Measurements from ENCODE around the gene CHST11. TPM values are rescaled to one million over a fixed set of nuclear protein-coding genes. Genes with fewer than 3 reads are reported as not detected.
"Not testable (repeated sequence)": the region's sequence is repeated elsewhere in the genome, so short reads cannot be mapped to it uniquely, and the experiment has no call there.

Gene CHST11
- polyA plus RNA-seq, 1 donor, result 8.0 TPM

DNA sequence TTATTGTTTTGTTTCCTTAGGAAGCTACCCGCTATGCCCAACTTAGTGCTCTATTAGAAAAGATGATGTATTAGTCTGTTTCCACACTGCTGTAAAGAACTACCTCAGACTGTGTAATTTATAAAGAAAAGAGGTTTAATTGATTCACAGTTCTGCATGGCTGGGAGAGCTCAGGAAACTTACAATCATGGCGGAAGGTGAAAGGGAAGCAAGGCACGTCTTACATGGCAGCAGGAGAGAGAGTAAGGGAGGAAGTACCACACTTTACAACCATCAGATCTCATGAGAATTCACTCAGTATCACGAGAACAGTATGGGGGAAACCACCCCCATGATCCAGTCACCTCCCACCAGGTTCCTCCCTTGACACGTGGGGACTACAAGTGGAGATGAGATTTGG, 70.9 kb downstream of the CHST11 start:
- DNase-seq, result not testable (repeated sequence)

DNA sequence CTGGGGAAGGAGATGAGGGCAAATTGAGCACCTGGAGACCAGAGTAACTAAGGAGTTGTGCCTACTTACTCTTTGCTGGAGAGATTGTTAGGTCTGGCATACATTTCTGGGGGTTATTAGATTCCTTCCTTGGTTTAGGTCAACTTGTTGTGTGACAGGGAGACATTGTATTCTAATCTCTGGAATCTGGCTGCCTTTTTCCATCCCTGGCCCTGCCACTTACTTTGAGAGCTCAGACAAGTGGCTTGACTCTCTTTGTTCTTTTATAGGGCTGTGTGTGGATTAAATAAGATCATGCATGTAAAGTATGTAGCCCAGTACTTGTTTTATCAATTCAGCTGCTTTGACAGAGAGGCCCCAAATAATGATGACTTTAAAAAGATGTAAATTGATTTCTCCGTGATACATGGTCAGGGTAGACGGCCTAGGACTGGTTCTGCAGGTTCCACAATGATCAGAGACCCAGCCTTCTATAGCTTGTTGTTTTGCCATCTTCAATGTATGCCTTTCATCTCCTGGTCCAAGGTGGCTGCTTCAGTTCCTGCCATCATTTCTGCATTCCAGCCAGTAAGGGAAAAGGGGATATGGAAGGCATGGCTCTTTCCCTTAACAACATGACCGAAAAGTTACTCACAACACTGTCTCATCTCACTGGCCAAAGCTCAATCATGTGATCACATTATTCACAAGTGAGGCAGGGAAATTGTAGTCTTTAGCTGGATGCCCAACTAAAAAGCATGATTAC, 72.6 kb downstream of the CHST11 start:
- no peak for DNase-seq

DNA sequence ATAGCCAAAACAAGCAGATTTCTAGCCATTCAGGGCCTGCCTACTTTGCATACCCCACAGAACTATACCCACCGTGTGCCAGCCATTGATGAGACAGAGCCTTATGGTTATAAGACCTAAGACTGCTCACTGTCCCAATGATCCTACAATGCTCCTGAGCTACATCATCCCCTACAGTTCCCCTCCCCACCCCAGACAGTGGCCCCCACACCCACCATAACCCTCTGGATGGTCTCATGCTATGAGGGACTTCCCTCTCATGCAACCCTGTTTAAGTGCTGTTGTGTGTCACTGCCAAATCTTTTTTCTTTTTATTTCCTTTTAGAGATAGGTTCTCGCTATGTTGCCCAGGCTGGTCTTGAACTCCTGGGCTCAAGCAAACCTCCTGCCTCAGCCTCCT, 75.9 kb downstream of the CHST11 start:
- DNase-seq, result no peak

DNA sequence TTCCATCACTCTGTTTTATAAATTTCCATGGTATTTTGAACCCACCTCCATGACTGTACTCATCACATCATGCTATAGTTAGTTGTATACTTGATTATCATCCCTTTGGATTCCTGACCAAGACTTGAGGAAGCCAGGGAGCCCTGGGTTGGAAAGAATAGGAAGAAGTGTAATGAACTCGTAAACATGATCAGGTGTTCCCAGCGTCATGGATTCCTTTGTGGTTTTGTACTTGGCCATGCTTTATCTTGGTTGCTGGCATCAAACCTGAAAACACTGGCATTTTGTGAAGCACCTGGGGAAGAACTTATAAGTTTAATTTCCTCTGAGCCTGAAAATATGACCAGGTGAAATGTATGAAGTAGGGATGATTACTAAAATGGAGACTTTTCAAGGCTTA, 76.4 kb downstream of the CHST11 start:
- no peak for DNase-seq

DNA sequence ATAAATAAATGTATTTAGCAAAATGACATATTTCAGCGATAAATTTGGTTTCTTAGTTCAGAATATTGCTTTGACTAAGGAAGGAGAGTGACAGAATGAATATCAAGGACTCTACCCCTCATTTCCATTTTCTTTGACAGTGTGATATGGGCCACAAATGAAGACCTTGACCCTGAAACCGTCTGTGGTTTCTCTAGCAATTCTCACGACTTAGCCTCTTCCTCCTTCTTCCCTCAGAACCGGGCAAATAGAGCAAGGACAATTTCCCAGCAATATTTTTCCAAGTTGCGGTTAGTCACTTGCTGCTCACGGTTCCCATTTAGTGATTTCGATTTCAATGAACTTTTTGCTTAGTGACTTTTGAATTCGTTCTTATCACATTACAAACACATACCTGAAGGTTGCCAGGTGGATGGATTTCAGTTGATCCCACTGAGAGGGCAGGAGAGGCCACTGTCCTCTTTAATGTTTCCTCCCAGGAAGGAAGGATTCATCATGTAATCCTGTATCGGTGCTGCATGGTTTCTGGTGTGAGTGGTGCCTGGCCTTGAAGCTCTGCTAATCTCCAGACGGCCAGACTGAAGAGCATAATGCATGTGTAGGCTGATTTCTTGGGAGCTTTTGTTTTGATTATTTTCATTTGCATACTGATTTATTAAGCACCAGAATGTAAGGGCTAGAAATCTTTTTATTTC, 77.6 kb downstream of the CHST11 start:
- no peak for DNase-seq

DNA sequence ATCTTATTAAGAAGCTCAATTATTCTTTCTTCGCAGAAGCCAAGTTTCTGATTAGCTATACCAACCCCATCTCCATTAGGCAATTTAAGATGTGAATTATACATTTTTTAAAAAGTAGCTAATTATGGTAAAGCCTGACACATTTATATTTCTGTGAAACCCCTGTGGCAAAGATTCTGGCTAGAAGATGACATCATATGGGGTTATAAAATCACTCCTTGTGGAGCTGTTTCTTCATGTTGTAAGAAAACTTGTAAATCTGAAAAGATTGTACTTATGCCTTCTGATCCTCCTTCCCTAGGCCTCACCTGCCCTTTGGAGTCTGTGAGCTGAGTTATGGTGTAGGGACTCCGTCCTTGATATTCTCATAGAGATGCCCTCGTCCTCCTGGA, 78.1 kb downstream of the CHST11 start:
- no peak for DNase-seq

DNA sequence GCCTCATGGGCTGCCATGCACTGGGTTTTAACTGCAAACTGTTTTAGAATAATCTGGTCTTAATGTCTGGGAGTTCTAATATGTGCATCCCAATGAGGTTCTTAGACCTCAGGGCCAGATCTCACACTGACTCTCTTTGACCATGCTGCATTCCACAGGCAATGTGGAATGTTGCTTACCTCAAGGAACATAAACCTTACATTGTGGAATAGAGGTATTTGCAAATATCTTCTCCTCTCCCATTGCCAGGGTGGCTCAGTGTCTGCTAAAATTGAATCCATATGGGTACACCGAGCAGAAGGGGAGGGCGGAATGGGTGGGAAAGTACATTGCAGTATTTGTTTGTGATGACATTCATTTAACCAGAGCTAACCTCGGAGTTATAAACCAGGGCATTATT, 78.6 kb downstream of the CHST11 start:
- DNase-seq, result no peak

DNA sequence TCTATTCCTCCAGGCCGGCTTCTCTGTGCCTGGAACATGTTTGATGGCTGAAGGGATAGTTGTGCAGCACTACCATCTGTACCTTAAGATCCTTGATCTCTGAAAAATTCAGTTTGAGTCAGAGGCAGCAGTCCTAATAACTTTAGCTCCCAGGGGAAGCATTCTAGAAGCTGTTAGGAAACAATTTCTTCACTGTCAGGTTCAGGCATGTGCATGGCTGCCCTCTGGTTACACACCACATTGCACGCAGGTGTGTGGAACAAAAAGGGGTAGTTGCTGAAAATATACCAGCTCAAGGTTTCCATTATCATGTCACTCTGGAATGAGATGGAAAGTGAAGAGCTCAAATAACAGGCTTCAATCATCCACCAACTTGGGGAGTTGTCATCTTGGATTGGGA, 80.1 kb downstream of the CHST11 start:
- DNase-seq, result no peak

DNA sequence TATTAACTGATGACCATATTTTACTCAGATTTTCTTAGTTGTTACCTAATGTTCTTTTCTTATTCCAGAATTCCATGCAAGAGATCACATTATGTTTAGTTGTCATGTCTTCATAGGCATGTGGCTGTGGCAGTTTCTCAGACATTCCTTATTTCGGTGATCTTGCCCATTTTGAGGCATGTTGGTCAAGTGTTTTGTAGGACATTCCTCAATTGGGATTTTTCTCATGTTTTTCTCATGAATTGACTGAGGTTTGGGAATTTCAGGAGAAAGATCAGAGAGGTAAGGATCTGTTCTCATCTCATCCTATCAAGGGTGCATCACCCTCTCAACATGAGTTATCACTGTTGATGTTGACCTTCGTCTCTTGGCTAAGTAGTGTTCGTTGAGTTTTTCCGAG, 81.3 kb downstream of the CHST11 start:
- DNase-seq, result no peak

DNA sequence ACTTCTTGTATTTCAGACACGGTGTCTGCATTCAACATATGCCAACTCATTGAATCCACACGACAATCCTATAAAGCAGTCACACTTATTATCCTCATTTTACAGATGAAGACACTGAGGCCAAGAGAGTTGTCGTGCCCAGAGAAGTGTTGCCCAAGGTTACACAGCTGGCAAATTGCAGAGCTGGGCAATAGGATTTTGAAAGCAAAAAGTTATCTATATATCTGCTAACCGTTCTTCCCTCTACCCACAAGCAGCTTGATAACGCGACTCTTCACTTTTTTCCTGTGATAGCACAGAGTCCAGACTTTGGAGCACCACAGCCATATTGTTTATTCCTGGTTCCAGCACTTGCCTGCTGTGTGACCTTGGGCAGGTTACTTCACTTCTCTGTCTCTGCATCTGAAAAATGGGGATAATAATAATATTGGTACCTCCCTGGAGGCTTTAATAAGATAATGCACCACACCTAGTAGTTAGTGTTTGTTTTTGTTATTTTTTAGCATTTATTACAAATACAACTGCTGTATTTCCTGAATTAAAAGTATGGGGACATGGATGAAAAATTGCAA, 82.2 kb downstream of the CHST11 start:
- no peak for DNase-seq

DNA sequence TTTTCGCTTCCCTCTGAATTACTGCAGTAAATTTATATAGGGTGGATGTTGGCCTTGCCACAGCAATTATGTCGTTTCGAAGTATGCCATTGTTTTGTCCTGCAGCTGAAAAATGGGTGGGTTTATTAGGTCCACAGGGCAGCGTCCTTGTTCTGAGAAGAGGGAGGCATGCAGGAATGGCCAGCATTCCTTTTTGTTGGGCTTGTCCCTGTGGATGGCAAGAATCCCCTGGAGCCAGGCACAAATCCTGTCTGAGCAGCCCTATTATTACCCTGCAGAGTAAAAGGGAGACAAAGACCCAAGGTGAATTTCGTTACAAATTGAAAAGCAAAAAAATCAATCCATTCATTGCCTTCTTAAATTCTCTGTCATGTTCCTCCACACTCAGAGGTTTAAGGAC, 88.1 kb downstream of the CHST11 start:
- DNase-seq, result no peak

DNA sequence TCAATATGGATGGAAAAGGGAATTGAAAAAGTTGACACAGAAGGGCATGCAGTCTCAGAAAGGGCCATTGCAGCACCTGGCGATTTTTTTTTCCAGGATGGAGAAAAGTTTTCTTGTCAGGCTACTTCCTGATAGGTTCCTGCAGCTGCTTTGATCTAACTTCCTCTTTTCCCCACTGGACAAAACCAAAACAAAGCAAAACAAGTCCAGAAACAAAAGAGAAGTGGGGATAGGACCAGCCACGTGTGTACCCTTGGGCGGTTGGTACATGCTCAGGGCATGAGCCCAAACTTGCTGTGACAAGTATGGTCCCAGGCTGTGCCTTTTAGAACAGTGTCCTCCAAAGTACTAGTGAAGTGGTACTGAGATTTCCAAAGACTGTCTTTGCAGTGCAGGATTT, 89.8 kb downstream of the CHST11 start:
- no peak for DNase-seq

DNA sequence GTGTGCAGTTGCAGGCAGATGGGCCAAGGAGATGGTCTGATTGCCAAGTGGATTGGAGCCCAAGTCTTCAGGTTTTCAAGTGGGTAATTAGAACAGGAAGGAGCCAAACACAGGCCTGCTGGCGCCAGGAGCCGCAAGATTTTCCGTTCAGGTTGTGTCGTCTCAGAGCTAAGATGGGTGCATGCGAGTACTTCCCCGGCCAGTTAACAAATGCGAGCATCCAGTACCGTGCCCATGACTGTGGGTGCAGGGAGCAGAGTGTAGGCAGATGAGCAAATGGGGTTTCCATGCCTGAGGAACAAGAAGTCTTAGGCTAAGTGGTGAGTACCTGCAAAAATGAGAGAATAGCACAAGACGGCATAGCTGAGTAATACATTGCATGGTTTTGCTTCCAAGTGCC, 90.5 kb downstream of the CHST11 start:
- DNase-seq, result no peak

DNA sequence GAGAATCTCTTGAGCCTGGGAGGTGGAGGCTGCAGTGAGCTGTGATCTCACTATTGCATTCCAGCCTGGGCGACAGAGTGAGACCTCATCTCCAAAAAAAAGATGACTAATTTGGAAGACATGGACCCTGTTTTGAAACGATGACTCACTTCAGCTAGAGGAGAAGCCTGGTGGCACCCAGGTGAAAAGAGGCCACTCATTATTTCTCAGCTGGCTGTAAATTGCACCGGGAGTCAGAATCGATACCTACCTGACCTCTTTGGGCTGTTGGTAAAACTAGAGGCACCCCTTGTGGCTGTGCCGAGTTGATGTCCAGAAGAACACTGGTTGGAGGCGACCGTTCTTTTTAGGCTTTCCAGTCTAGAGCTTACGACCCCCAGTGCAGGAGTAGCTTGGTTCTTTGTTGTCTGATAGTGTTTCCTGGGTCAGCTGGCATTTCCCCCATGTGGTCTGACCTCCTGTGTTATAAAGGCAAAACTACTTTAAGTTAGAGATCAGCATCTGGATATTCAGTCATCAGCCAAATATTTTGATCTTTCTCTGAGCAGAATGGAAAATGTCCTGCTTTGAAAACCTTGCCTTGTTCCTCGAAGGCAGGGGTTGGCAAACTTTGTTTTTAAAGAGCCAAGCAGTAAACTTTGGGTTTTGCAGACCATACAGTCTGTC, 93.2 kb downstream of the CHST11 start:
- no peak for DNase-seq

DNA sequence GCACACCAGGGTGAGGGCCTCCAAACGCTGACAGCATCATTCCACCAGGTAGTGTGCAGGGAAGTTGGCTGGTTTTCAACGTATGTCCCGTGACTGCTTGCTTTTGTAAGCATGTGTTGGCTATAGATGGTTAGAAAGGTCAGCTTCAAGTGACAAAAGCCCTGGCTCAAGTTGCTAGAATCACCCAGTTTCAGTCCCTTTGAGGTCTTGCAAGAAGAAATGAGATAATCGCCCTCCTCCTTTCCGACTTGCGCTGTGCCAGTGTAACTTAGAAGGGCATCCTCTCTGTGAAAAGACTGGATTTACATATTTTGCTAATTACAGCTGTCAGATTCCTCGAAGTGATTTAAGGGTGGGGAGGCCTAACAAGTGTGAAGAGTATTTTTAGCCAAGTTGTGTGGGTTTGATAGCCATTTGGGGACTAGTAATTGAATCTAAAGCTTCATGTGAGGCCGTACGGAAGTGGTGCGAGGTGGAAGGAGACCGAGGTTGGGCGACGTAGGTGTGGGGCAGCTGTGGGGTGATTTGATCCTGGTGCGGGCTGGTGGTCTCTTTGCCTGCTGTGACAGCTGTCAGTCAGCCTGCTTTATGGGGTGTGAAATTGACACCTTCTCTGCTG, 94.7 kb downstream of the CHST11 start:
- no peak for DNase-seq

DNA sequence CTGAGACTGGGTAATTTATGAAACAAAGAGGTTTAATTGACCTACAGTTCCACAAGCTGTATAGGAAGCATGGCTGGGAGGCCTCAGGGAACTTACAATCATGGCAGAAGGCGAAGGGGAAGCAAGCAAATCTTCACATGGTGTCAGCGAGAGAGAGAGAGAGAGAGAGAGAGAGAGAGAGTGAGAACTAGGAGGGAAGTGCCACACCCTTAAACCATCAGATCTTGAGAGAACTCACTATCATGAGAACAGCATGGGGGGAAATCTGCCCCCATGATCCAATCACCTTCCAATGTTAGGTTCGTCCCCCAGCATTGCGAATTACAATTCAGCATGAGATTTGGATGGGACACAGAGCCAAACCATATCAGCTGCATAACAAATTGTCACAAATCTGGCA, 96.7 kb downstream of the CHST11 start:
- no peak for DNase-seq

DNA sequence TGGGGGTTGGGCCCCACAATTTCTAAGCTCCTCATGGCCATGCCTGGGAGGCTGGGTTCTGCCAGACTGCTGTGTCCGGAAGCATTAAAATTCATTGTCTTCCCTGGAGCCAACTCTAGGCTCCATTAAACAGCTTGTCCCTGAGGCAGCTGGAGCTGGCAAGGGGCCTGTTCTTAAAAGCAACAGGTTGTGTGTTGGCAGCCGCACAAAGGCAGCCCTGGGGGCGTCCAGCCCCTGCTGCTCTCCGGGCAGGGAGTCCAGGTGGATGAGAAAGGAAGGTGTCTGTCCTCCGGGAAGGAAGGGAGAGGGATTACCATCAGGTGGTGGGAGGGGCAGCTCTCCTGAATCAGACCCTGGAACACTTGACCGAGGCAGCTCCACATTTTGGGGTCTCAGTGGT, 98.9 kb downstream of the CHST11 start:
- no peak for DNase-seq

DNA sequence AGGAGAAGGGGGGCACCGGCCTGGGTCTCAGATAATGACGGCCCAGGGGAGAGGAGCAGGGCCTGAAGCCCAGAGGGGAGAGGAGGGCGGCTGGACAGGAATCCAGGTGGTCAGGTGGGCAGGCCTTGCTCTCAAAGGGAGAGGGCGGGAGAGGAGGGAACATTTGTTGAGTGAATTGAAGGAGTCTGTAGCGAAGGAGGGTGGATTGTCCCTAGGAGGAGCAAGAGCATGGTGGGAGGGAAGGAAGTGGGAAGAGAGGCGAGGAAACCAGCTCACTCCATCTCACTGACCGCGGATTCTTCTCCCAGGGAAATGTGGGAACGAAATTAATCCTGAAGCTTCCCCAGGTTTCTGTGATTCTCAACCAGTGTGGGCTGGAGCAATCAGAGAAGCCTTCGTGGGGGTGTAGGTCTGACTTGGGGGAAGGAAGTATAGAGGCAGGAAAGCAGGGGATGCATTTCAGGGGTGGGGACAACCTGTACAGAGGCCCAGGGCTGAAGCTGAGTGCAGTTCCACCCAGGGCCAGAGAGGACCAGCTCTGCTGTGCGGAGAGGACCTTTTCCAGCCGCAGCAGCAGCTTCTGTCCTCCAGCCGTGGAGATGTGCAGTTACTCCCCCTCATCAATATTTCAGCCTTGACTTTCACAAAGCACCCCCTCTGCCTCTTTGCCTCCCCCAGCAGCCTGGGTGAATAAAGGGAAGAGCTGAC, 100.9 kb downstream of the CHST11 start:
- no peak for DNase-seq

DNA sequence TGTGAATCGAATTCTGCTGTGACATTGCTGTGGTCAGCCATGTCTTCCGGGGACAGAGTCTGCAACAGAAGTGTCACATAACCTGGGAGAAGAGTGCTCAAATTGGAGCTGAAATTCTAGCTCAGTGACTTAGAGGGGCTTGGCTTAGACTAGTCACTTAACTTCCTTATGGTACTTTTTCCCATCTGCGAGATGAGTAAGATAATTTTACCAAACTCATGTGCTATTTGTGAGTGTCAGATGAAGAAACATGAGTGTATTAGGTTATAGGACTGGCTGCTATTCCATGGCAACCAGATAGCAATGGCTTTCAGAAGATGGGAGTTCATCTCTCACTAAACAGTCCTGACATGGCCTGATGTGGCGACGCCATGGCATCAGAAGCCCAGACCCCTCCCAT, 104.1 kb downstream of the CHST11 start:
- DNase-seq, result no peak

DNA sequence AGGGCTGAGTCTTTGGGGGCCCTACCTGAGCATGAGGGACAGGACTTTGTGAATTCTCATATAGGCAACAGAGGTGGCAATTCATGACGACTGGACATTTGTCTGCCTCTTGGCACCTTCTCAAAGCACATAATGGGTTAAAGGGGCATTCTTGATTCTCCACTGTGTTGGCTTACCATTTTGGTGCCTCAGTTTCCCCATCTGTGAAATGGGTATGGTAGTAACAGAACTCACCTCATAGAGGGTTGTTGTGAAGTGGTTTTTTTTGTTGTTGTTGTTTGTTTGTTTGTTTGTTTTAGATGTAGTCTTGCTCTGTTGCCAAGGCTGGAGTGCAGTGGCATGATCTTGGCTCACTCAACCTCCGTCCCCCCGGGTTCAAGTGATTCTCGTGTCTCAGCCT, 106.0 kb downstream of the CHST11 start:
- no peak for DNase-seq

DNA sequence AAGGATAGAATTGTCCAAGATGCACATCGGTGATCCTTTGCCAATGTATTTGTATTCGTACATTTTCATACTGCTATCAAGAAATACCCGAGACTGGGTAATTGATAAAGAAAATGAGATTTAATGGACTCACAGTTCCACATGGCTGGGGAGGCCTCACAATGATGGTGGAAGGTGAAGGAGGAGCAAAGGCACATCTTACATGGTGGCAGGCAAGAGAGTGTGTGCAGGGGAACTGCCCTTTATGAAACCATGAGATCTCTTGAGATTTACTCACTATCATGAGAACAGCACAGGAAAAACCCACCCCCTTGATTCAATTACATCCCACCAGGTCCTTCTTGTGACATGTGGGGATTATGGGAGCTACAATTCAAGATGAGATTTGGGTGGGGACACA, 107.9 kb downstream of the CHST11 start:
- DNase-seq, result not testable (repeated sequence)

DNA sequence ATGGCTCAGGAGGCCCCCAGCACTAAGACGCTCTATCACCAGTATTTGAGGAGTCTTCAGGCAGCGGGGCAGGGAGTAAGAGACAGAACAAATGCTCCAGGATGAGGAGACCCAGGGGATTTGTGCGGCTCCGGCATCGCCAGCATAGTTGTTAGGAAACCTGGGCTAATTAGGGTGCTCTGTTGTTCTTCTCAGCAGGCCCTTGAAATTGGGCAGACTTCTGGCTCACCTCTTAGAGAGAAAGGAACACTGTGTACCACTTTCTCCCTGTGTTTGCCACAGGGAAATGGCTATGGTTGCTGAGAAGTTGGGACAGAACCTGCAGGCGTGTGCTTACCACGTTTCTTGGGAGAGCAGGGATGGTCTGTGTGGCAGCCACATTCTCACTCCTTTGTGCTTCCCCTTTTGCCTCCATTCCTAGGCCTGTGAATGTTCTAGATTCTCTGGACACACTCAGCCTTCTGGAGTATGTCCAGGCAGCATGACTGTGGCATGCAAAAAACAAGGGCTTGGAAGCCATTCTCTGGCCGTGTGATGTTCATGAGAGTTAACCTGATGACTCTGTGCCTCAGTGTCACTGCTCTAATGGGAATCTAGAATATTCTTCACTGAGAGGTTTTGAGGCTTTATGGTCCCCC, 109.0 kb downstream of the CHST11 start:
- no peak for DNase-seq
